ENCODE measurements around the gene DAPK1. TPM values are rescaled to one million over a fixed set of nuclear protein-coding genes. Genes with fewer than 3 reads are reported as not detected.

DAPK1 gene
- total RNA-seq, 2 donors from 2014 or later = 39.1 to 40.6 TPM

GRCh38 chr9:87619346-87619745 is 121.7 kb downstream of the DAPK1 start:
- Histone ChIP-seq H3K4me3 (no peak overlapping the region), H3K27ac (no peak overlapping the region), H3K4me1 (ENCODE audit: control insufficient read depth in 1 of 2, low read depth in 2 of 2) (no peaks in the 10 kb centered on the region), H3K9me3 (no peaks in the 10 kb centered on the region), H3K27me3 (replicated peaks; ENCODE audit: insufficient read depth) (no peaks in the 10 kb centered on the region), H3K36me3 (peaks cover 2% of the 10 kb centered on the region)
- DNase-seq (ENCODE audit: low spot score) = no peak
- ATAC-seq (ENCODE audit: insufficient number of reproducible peaks, low FRiP score, low read depth) = no peak
- TF ChIP-seq CTCF (IDR thresholded peaks at IDR 0.05) = no peak

- TF ChIP-seq CTCF (IDR thresholded peaks at IDR 0.05) = no peak
- H3K9me3 ChIP-seq = no peaks in the 10 kb centered on the region
- DNase-seq (ENCODE audit: low spot score) = no peak
- H3K27me3 ChIP-seq (replicated peaks; ENCODE audit: insufficient read depth) = no peaks in the 10 kb centered on the region
- no peak for ATAC-seq (ENCODE audit: insufficient number of reproducible peaks, low FRiP score, low read depth)
- H3K4me1 ChIP-seq (ENCODE audit: control insufficient read depth in 1 of 2, low read depth in 2 of 2) = no peaks in the 10 kb centered on the region
- H3K36me3 ChIP-seq = peaks cover 2% of the 10 kb centered on the region
- H3K4me3 ChIP-seq = no peak overlapping the region
- H3K27ac ChIP-seq = no peak overlapping the region
These were observed 123.2 kb downstream of the DAPK1 start for GRCh38 chr9:87620731-87621322.

GRCh38 chr9:87622098-87622497 is 124.4 kb downstream of the DAPK1 start:
- no peak for DNase-seq (ENCODE audit: low spot score)
- no peaks in the 10 kb centered on the region for H3K4me1 ChIP-seq (ENCODE audit: control insufficient read depth in 1 of 2, low read depth in 2 of 2)
- no peaks in the 10 kb centered on the region for H3K27me3 ChIP-seq (replicated peaks; ENCODE audit: insufficient read depth)
- H3K27ac ChIP-seq = no peak overlapping the region
- no peaks in the 10 kb centered on the region for H3K36me3 ChIP-seq
- no peak for TF ChIP-seq CTCF (IDR thresholded peaks at IDR 0.05)
- H3K9me3 ChIP-seq = no peaks in the 10 kb centered on the region
- no peak for ATAC-seq (ENCODE audit: insufficient number of reproducible peaks, low FRiP score, low read depth)
- no peak overlapping the region for H3K4me3 ChIP-seq

GRCh38 chr9:87622923-87623322 is 125.3 kb downstream of the DAPK1 start:
- Histone ChIP-seq H3K36me3 (no peaks in the 10 kb centered on the region), H3K4me1 (ENCODE audit: control insufficient read depth in 1 of 2, low read depth in 2 of 2) (no peaks in the 10 kb centered on the region), H3K27me3 (replicated peaks; ENCODE audit: insufficient read depth) (no peaks in the 10 kb centered on the region), H3K9me3 (no peaks in the 10 kb centered on the region), H3K4me3 (no peak overlapping the region), H3K27ac (no peak overlapping the region)
- DNase-seq (ENCODE audit: low spot score) = no peak
- no peak for ATAC-seq (ENCODE audit: insufficient number of reproducible peaks, low FRiP score, low read depth)
- no peak for TF ChIP-seq CTCF (IDR thresholded peaks at IDR 0.05)

- H3K27ac ChIP-seq = no peak overlapping the region
- H3K27me3 ChIP-seq (replicated peaks; ENCODE audit: insufficient read depth) = no peaks in the 10 kb centered on the region
- H3K4me3 ChIP-seq = no peak overlapping the region
- DNase-seq (ENCODE audit: low spot score) (no peak), ATAC-seq (ENCODE audit: insufficient number of reproducible peaks, low FRiP score, low read depth) (no peak)
- H3K4me1 ChIP-seq (ENCODE audit: control insufficient read depth in 1 of 2, low read depth in 2 of 2) = no peaks in the 10 kb centered on the region
- no peak for TF ChIP-seq CTCF (IDR thresholded peaks at IDR 0.05)
- no peaks in the 10 kb centered on the region for H3K9me3 ChIP-seq
- H3K36me3 ChIP-seq = no peaks in the 10 kb centered on the region
These were observed 130.7 kb downstream of the DAPK1 start for GRCh38 chr9:87628346-87628745.
